ENCODE measurements around the gene TLR10.
"Not testable (repeated sequence)": the region's sequence is repeated elsewhere in the genome, so short reads cannot be mapped to it uniquely, and the experiment has no call there.

TLR10 gene

DNA sequence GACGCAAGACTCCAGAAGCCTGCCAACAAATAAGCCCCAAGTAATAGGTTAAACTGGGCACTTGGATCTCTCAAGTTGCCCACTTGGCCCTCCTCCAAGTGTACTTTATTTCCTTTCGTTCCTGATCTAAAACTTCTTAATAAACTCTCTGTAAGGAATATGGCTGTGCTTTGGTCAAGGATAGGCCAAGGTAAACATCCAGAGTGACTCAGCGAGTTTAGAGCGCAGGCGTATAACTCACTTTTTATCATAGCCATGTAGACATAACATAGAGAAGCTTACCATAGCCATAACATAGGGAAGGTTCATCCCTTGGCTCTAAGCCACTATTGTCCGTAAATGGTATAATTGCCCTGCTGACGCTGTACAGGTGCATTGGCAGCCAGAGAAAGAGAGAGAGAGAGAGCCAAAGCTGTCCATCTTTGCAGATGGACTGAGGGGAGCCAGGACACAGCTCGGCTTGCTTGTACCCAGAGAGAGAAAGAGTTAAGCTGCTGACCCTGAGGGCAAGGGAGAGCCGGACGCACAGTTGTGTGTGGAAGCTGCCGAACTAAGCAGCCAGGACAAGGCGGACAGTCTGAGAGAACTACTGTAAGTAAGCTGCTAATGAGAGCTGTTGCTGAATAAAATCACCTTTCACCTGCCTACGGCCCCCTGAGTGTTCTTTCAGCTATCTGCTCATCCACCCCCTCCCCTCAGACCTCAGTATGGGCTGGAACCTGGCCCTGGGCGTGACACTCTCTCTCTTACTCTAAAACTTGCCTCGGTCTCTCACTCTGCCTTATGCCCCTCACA lies 20.0 kb upstream of the TLR10 start:
- DNase-seq (ENCODE audit: low read depth): no peak

- DNase-seq (ENCODE audit: low read depth): no peak
These were observed 18.2 kb upstream of the TLR10 start for GRCh38 chr4:38800961-38801450.

DNA sequence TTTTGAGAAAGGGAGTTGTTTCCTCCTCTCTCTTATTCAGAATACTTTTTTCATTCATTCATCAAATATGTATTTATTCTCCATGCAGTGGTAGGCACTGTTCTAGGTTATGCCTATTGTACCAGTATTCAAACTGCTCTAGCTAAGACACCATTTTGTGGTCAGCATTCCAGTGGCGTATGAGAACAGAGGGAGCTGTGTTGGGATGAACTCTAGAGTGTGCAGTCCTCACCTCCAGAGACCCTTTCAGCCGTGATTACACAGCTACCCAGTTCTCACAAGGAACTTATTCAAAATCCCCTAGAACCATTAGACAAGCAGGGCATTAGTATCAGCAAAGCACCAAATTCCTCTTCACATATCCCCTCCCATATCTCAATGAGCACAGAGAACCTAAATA lies 17.6 kb upstream of the TLR10 start:
- DNase-seq (ENCODE audit: low read depth): no peak

GRCh38 chr4:38795087-38795486 lies 12.3 kb upstream of the TLR10 start:
- no peak for DNase-seq (ENCODE audit: low read depth)

GRCh38 chr4:38794051-38794450 lies 11.3 kb upstream of the TLR10 start:
- DNase-seq (ENCODE audit: low read depth): no peak

- DNase-seq (ENCODE audit: low read depth): no peak
These were observed 8.2 kb upstream of the TLR10 start for GRCh38 chr4:38791010-38791409.

DNA sequence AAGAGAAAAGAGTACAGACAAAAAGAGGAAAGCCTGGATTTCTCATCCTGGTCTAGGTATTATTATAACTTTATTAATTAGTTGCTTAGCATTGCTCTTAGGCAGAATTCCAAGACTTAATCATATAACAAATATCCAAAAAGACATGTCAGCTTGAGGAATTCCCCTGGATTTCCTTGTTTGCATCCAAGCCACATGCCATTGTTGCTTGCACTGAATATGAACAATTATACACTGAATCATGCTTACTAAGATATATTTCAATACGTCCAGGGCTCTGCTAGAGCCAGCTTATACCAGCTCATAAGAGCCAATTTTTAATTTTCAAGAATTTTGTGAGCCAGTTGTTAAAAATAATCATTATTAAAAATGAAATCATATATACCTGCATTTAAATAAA lies 5.5 kb upstream of the TLR10 start:
- no peak for DNase-seq (ENCODE audit: low read depth)

DNA sequence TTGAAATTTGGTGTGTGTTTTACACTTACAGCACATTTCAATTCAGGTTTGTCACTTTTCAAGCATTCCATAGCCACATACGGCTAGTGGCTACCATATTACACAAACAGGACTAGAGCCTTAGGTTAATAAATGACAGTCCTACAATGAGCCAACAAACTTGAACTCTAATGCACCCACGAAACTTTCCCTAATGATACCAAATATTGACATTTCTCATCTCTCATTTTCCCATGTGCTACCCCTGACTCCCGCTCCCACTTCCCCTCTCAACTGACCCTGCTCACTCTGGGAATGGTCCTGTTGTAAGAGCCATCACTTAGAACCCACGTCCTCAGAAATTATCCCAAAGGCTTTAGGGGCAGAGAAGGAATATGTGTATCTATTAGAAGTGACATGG lies 4.9 kb upstream of the TLR10 start:
- no peak for DNase-seq (ENCODE audit: low read depth)

GRCh38 chr4:38785901-38786402 lies 3.2 kb upstream of the TLR10 start:
- DNase-seq (ENCODE audit: low read depth): no peak

DNA sequence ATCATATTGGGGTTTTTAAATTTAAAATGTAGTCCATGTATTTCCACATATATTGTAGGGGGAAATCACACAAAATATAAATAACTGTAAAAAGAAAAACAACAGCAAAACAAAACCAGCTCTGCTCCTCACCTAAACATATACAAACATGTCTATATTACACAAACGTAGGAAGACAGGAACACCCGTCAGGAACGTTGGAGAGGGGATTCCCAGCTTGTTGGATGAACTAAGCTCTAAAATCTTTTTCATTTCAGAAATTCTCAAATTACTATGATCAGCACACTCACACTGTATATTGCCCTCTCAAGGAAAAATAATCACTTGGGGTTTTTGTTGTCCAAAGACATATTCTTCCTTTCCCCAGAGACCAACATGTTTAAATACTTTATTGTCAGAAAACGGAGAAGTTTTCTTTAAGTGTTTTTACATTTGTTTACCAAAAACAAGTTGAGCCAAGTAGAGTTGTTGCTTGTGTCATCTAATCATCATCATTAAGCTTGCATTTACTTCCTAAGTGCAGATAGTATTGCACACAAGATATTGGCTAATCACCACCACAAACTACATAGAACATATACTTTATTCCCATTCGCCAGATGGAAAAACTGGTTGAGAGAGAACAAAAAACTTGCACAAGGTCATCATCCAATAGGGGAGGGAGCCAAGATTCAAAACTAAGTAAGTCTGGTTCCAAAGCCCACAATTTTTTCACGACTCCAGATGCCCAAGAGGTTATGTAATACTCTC lies 2.4 kb upstream of the TLR10 start:
- no peak for DNase-seq (ENCODE audit: low read depth)

- no peak for DNase-seq (ENCODE audit: low read depth)
These were observed 1.4 kb upstream of the TLR10 start for GRCh38 chr4:38784141-38784540.

DNA sequence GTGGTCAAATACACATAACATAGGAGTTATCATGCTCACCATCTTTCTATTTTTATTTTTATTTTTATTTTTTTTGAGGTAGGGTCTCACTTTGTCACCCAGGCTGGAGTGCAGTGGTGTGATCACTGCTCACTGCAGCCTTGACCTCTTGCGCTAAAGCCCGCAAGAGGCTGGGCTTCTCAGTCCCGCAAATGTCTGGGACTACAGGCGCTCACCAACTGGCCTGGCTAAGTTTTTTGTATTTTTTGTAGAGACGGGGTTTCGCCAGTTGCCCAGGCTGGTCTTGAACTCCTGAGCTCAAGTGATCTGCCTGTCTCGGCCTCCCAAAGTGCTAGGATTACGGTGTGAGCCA lies 295 bp upstream of the TLR10 start:
- DNase-seq (ENCODE audit: low read depth): no peak

DNA sequence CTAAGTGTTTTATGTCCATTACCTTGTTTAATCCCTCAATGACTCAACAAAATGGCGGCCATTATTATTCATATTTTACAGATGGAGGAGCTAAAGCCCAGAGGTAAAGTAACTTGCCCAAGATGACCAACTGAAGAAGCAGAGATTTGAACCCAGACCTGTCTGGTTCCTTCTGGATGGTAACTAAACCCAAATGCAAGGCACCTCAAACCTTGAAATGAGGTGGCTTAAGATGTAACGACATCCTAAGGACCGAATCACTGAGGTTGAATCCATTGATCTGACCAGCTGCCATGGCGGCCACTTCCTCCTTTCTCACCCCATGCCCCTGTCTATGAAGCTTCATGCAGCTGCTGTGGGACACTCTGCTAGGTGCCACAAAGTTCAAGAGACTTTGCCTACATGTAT lies 932 bp downstream of the TLR10 start:
- no peak for DNase-seq (ENCODE audit: low read depth)

DNA sequence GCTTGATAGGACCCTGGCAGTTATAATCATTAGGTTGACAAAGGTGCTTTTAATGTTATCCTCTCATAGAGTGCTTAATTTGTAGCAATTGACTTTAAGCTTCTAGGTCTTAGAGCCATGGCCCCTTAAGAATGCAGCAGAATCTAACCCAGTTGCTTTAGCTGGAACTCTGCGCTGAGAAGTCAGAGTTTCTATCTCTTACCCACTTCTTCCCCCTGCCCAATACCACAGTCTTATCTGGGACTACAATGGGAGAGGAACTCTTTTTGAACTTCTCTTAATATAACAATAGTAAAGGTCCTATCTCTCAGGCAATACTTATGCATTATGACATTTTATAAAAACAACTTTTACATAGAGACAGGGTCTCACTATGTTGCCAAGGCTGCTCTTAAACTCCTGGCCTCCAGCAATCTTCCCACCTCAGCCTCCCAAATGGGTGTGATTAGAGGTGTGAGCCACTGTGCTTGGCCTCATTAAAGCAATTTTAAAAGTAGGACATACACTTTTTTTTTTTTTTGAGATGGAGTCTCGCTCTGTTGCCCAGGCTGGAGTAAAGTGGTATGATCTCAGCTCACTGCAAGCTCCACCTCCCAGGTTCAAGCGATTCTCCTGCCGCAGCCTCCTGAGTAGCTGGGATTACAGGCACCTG lies 1.8 kb downstream of the TLR10 start:
- no peak for DNase-seq (ENCODE audit: low read depth)

GRCh38 chr4:38779790-38780189 lies 3.0 kb downstream of the TLR10 start:
- no peak for DNase-seq (ENCODE audit: low read depth)

- DNase-seq (ENCODE audit: low read depth): not testable (repeated sequence)
These were observed 4.9 kb downstream of the TLR10 start for GRCh38 chr4:38777925-38778324.

DNA sequence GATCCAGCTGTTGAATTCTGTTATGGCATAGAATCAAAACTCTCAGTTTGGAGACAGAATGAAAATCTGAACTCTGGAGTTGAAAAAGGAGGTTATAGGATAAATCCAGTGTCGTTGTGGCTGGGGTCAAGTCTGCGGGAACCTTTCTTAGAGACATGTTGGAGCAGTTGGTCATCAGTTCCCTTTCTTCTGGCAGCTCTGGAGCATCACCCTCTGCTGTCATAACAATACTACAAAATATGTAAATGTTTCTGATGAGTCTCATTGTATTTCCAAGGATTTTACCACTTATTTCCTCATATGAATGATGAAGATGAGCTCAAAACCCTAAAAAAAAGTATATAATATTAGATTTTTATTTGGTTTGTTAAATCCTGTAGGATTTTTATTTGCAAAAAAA lies 7.5 kb downstream of the TLR10 start:
- no peak for DNase-seq (ENCODE audit: low read depth)

GRCh38 chr4:38774181-38774955 lies 8.4 kb downstream of the TLR10 start:
- DNase-seq (ENCODE audit: low read depth): no peak

- not testable (repeated sequence) for DNase-seq (ENCODE audit: low read depth)
These were observed 12.5 kb downstream of the TLR10 start for GRCh38 chr4:38770281-38770680.

- no peak for DNase-seq (ENCODE audit: low read depth)
These were observed 12.9 kb downstream of the TLR10 start for GRCh38 chr4:38769857-38770256.

GRCh38 chr4:38769441-38769840 lies 13.3 kb downstream of the TLR10 start:
- DNase-seq (ENCODE audit: low read depth): no peak

DNA sequence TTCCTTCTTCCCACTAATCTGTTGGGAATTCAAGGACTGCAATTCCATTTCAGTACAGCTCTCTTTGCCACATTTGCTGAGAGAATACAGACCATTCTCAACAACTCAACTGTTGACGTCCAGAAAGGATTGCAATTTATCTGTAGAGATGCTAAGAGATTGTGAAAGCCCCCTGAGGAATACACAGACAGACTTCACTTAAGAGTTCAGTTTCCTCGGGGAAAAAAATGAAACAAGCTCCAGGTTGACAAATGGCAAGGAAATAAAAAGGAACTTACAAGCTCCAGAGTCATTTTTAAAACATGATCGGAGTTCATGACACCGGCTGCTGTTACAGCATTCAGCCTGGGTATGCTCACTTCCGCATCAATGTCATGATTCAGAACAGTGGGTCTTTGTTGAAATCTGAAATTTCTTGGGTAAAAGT lies 13.8 kb downstream of the TLR10 start:
- no peak for DNase-seq (ENCODE audit: low read depth)
